Peyer's patch (tissue), 4 donors: ENCODE results near the gene STRADB. TPM values are rescaled to one million over a fixed set of nuclear protein-coding genes. Genes with fewer than 3 reads are reported as not detected.

Source experiments
- DNase-seq, 3 donors: peaks; one replicate each; pipeline ENCODE4 v3.0.0-alpha.2; 2017 to 2019
- H3K27ac ChIP-seq, 4 donors: fragments of 200-600 bp; sonication (generic); one replicate each; pipeline ENCODE4 v1.5.1; 2016 to 2019
- H3K27me3 ChIP-seq, 2 donors: fragments of 200-600 bp; sonication (generic); one replicate each; pipeline ENCODE4 v1.5.1; 2019
- H3K36me3 ChIP-seq, 3 donors: fragments of 200-600 bp; sonication (generic); one replicate each; pipeline ENCODE4 v1.5.1; 2016 to 2019
- H3K4me1 ChIP-seq, 4 donors: fragments of 200-600 bp; sonication (generic); one replicate each; pipeline ENCODE4 v1.5.1; 2016 to 2019
- H3K4me3 ChIP-seq, 4 donors: fragments of 200-600 bp; sonication (generic); 1 replicate in 3 of 4; 2 replicates in 1 of 4; pipeline ENCODE4 v1.5.1; 2016 to 2019; ENCODE audit warnings: mild to moderate bottlenecking in 1 of 4
- H3K9me3 ChIP-seq, 4 donors: fragments of 200-600 bp; sonication (generic); one replicate each; pipeline ENCODE4 v1.5.1; 2016 to 2019; ENCODE audit warnings: mild to moderate bottlenecking in 1 of 4
- CTCF ChIP-seq, 6 experiments: fragments of 450-650 bp in 4 of 6; fragments of 200-600 bp in 2 of 6; sonication (generic) in 1 of 6; IDR thresholded peaks; one replicate each; pipeline ENCODE4 v1.5.1; 2017 to 2019; ENCODE audit warnings: antibody characterized with exemption in 6 of 6, mild to moderate bottlenecking in 3 of 6, moderate library complexity in 1 of 6
- POLR2A ChIP-seq, 2 donors: fragments of 450-650 bp; IDR thresholded peaks; one replicate each; pipeline ENCODE4 v1.5.1; 2017; ENCODE audit warnings: antibody characterized with exemption in 2 of 2, mild to moderate bottlenecking in 2 of 2, moderate library complexity in 2 of 2
- total RNA-seq, 4 donors: library from RNA; depleted of rRNA; stranded (reverse); fragments of >200 nt; gene quantifications; one replicate each; pipeline ENCODE4 v1.1.0, GENCODE V29; 2016

STRADB gene
- total RNA-seq, 4 donors from 2014 or later = 21.5 to 137 (median 109) TPM

- Histone ChIP-seq H3K9me3 (no peaks in the 10 kb centered on the region), H3K27ac (peak overlapping the region in 2 of 4 donors; percentile 93 to 95), H3K27me3 (no peaks in the 10 kb centered on the region), H3K4me1 (peaks cover 0 to 30% (median 2%) of the 10 kb centered on the region in 4 donors), H3K4me3 (peak overlapping the region in 2 of 4 donors; percentile 85 to 98), H3K36me3 (peaks cover 0 to 4% (median 0%) of the 10 kb centered on the region in 3 donors)
- TF ChIP-seq CTCF (IDR thresholded peaks at IDR 0.05) (no peak), POLR2A (IDR thresholded peaks at IDR 0.05) (no peak)
- DNase-seq = no peak
Measured at GRCh38 chr2:201452922-201453643, 1.5 kb downstream of the STRADB start.

- DNase-seq = no peak
- peak overlapping the region in 2 of 4 donors; percentile 2 to 26 for H3K27ac ChIP-seq
- H3K4me1 ChIP-seq = peaks cover 0 to 21% (median 0%) of the 10 kb centered on the region in 4 donors
- TF ChIP-seq POLR2A (IDR thresholded peaks at IDR 0.05) (no peak), CTCF (IDR thresholded peaks at IDR 0.05) (no peak)
- H3K9me3 ChIP-seq = no peaks in the 10 kb centered on the region
- peaks cover 0 to 38% (median 0%) of the 10 kb centered on the region in 3 donors for H3K36me3 ChIP-seq
- no peaks in the 10 kb centered on the region for H3K27me3 ChIP-seq
- H3K4me3 ChIP-seq = no peak overlapping the region
Measured at GRCh38 chr2:201458381-201458780, 6.8 kb downstream of the STRADB start.

GRCh38 chr2:201460532-201460931 lies 9.0 kb downstream of the STRADB start:
- H3K36me3 ChIP-seq = peaks cover 0 to 51% (median 0%) of the 10 kb centered on the region in 3 donors
- peaks cover 0 to 36% (median 0%) of the 10 kb centered on the region in 4 donors for H3K4me1 ChIP-seq
- TF ChIP-seq POLR2A (IDR thresholded peaks at IDR 0.05) = no peak
- no peak for TF ChIP-seq CTCF (IDR thresholded peaks at IDR 0.05)
- H3K9me3 ChIP-seq = no peaks in the 10 kb centered on the region
- no peaks in the 10 kb centered on the region for H3K27me3 ChIP-seq
- H3K27ac ChIP-seq = no peak overlapping the region
- DNase-seq = no peak
- no peak overlapping the region for H3K4me3 ChIP-seq

GRCh38 chr2:201464547-201464946 lies 13.0 kb downstream of the STRADB start:
- Histone ChIP-seq H3K4me3 (no peak overlapping the region), H3K27ac (peak overlapping the region in 2 of 4 donors; percentile 78 to 80), H3K36me3 (peaks cover 0 to 66% (median 0%) of the 10 kb centered on the region in 3 donors), H3K9me3 (no peaks in the 10 kb centered on the region), H3K27me3 (no peaks in the 10 kb centered on the region), H3K4me1 (peaks cover 0 to 31% (median 2%) of the 10 kb centered on the region in 4 donors)
- peak in 2 of 3 donors; percentile 63 to 66 for DNase-seq
- TF ChIP-seq CTCF (IDR thresholded peaks at IDR 0.05) = no peak
- TF ChIP-seq POLR2A (IDR thresholded peaks at IDR 0.05) = no peak

- Histone ChIP-seq H3K27me3 (no peaks in the 10 kb centered on the region), H3K36me3 (peaks cover 0 to 66% (median 0%) of the 10 kb centered on the region in 3 donors), H3K4me3 (no peak overlapping the region), H3K4me1 (peaks cover 0 to 31% (median 2%) of the 10 kb centered on the region in 4 donors), H3K9me3 (no peaks in the 10 kb centered on the region), H3K27ac (peak overlapping the region; percentile 8 to 80 (median 65))
- TF ChIP-seq POLR2A (IDR thresholded peaks at IDR 0.05) (no peak), CTCF (IDR thresholded peaks at IDR 0.05) (no peak)
- peak in 1 of 3 donors; percentile 67 for DNase-seq
Measured at GRCh38 chr2:201465524-201465971, 14.0 kb downstream of the STRADB start.
